Tibial nerve (tissue), 4 donors: ENCODE data around the gene CHD6.

Experiments used
- EP300 ChIP-seq, 2 donors: sonication (generic); formaldehyde crosslinking; IDR thresholded peaks; one replicate each; pipeline ENCODE4 v1.6.1; 2017; ENCODE audit warnings: antibody characterized with exemption in 2 of 2, mild to moderate bottlenecking in 1 of 2
- POLR2A ChIP-seq, 2 donors: fragments of 450-650 bp; IDR thresholded peaks; one replicate each; pipeline ENCODE4 v1.6.1; 2017; ENCODE audit warnings: antibody characterized with exemption in 2 of 2, mild to moderate bottlenecking in 2 of 2, moderate library complexity in 2 of 2
- TF ChIP-seq, protein P1 (sequence below), 5 experiments: fragments of 200-600 bp in 3 of 5; fragments of 450-650 bp in 2 of 5; sonication (generic) in 3 of 5; IDR thresholded peaks; one replicate each; pipeline ENCODE4 v1.5.1; 2016 to 2019; ENCODE audit warnings: antibody characterized with exemption in 5 of 5, mild to moderate bottlenecking in 3 of 5, moderate library complexity in 2 of 5

DNA sequence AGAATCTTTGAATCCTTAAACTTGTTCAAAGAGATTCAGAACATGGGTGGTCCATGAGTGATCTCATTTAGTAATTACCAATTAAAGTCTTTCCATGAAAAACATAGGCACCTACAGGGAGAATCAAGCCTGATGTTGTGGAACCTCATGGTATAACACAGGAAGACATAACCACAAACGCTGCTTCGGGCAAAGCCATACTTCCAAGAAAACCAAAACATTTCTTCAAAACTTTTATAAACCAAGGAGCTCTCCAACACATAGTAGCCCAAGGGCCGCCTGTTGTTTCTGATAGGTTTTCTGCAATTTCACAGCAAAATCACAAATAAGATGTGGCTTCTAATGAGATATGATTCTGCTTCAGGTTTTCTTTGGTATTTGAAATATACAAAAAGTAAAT lies 2.5 kb downstream of the CHD6 start:
- TF ChIP-seq POLR2A (IDR thresholded peaks at IDR 0.05) (no peak), EP300 (IDR thresholded peaks at IDR 0.05) (no peak)
- TF ChIP-seq, protein P1, sequence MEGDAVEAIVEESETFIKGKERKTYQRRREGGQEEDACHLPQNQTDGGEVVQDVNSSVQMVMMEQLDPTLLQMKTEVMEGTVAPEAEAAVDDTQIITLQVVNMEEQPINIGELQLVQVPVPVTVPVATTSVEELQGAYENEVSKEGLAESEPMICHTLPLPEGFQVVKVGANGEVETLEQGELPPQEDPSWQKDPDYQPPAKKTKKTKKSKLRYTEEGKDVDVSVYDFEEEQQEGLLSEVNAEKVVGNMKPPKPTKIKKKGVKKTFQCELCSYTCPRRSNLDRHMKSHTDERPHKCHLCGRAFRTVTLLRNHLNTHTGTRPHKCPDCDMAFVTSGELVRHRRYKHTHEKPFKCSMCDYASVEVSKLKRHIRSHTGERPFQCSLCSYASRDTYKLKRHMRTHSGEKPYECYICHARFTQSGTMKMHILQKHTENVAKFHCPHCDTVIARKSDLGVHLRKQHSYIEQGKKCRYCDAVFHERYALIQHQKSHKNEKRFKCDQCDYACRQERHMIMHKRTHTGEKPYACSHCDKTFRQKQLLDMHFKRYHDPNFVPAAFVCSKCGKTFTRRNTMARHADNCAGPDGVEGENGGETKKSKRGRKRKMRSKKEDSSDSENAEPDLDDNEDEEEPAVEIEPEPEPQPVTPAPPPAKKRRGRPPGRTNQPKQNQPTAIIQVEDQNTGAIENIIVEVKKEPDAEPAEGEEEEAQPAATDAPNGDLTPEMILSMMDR (IDR thresholded peaks at IDR 0.05) = no peak
